Lung (tissue), 12 donors: ENCODE data around the gene ASTN2. TPM values are rescaled to one million over a fixed set of nuclear protein-coding genes. Genes with fewer than 3 reads are reported as not detected.

Experiments used
- ATAC-seq: fragments of 200-7000 bp; cut with Tn5 transposase; one replicate; pipeline ENCODE4 v1.9.1; 2020; ENCODE audit warnings: moderate number of reproducible peaks; ENCODE audit not compliant: insufficient read depth, low FRiP score
- DNase-seq, 3 donors: peaks; one replicate each; pipeline ENCODE4 v3.0.0-alpha.2; 2013 to 2017
- H3K27ac ChIP-seq, 2 donors: one replicate each; pipeline ENCODE4 v1.5.1; 2013; ENCODE audit warnings: mild to moderate bottlenecking in 2 of 2, moderate library complexity in 2 of 2, control low read depth in 1 of 2, inconsistent platforms in 1 of 2, low read depth in 1 of 2, low read length in 1 of 2
- H3K27me3 ChIP-seq, 3 donors: one replicate each; pipeline ENCODE4 v1.5.1; 2013; ENCODE audit warnings: low read length in 2 of 3; ENCODE audit not compliant: control insufficient read depth in 3 of 3, insufficient read depth in 3 of 3
- H3K36me3 ChIP-seq, 4 donors: one replicate each; pipeline ENCODE4 v1.5.1; 2013; ENCODE audit warnings: low read length in 4 of 4, mild to moderate bottlenecking in 1 of 4, moderate library complexity in 1 of 4; ENCODE audit not compliant: control insufficient read depth in 4 of 4, insufficient read depth in 4 of 4
- H3K4me1 ChIP-seq, 5 donors: one replicate each; pipeline ENCODE4 v1.5.1; 2013; ENCODE audit warnings: low read length in 5 of 5, mild to moderate bottlenecking in 2 of 5, moderate library complexity in 1 of 5; ENCODE audit not compliant: control insufficient read depth in 5 of 5, insufficient read depth in 5 of 5
- H3K4me3 ChIP-seq: one replicate; pipeline ENCODE4 v1.5.1; 2013; ENCODE audit warnings: mild to moderate bottlenecking, control low read depth, moderate library complexity
- H3K9ac ChIP-seq, 2 donors: one replicate each; pipeline ENCODE4 v1.5.1; 2013; ENCODE audit warnings: low read length in 2 of 2, control low read depth in 1 of 2; ENCODE audit not compliant: insufficient read depth in 1 of 2
- H3K9me3 ChIP-seq, 4 donors: one replicate each; pipeline ENCODE4 v1.5.1; 2013; ENCODE audit warnings: low read length in 3 of 4, mild to moderate bottlenecking in 1 of 4, moderate library complexity in 1 of 4; ENCODE audit not compliant: control insufficient read depth in 4 of 4, insufficient read depth in 3 of 4
- CTCF ChIP-seq: IDR thresholded peaks from 2 replicates; pipeline ENCODE4 v1.5.1; 2012; ENCODE audit warnings: mild to moderate bottlenecking; ENCODE audit errors: control extremely low read depth, extremely low read depth
- WGBS, 2 donors: extraction: QIAGEN DNeasy Blood & Tissue Kit; methylation state at CpG; one replicate each; pipeline ENCODE4 v1.1.7; 2013; 5-methylcytosine and 5-hydroxymethylcytosine counted together
- polyA plus RNA-seq, 2 donors: library from polyadenylated mRNA; stranded (reverse); fragments of 200-250 nt; gene quantifications; one replicate each; pipeline ENCODE4 v1.2.1, GENCODE V29; 2013
- total RNA-seq, 2 donors: library from RNA; depleted of rRNA in 1 of 2; stranded (reverse); fragments of >200 nt in 1 of 2; gene quantifications; one replicate each; pipeline ENCODE4 v1.2.1, GENCODE V29; 2014 to 2021
- donor health status: control.
- donor health status: control.
- donor health status: Bipolar disorder and iron deficiency.
- donor health status: healthy.
- donor health status: DM: yes; HTN: yes; CAD: no.

The ASTN2 gene
- total and polyA plus RNA-seq, 4 donors, result 1.4 to 7.0 (median 3.3) TPM

GRCh38 chr9:116736399-116737151 is 678.3 kb downstream of the ASTN2 start:
- no peaks in the 10 kb centered on the region for H3K27me3 ChIP-seq
- H3K9ac ChIP-seq, result no peak overlapping the region
- DNase-seq (no peak), ATAC-seq (no peak)
- H3K4me3 ChIP-seq, result no peak overlapping the region
- H3K4me1 ChIP-seq, result peaks cover 0 to 6% (median 5%) of the 10 kb centered on the region in 5 donors
- H3K36me3 ChIP-seq, result no peaks in the 10 kb centered on the region
- 56 to 57% methylated on average over 8 of the region's 8 CpGs for WGBS, 2 donors
- no peak overlapping the region for H3K27ac ChIP-seq
- H3K9me3 ChIP-seq, result no peaks in the 10 kb centered on the region
- no peak for TF ChIP-seq CTCF

GRCh38 chr9:116733010-116733641 is 681.7 kb downstream of the ASTN2 start:
- no peak overlapping the region for H3K9ac ChIP-seq
- no peak for TF ChIP-seq CTCF
- H3K4me3 ChIP-seq, result no peak overlapping the region
- DNase-seq (no peak), ATAC-seq (no peak)
- no peaks in the 10 kb centered on the region for H3K36me3 ChIP-seq
- WGBS, 2 donors, result 75 to 82% methylated on average over 9 of the region's 9 CpGs
- peaks cover 0 to 6% (median 5%) of the 10 kb centered on the region in 5 donors for H3K4me1 ChIP-seq
- no peaks in the 10 kb centered on the region for H3K9me3 ChIP-seq
- H3K27me3 ChIP-seq, result no peaks in the 10 kb centered on the region
- H3K27ac ChIP-seq, result no peak overlapping the region

GRCh38 chr9:116726602-116727001 is 688.3 kb downstream of the ASTN2 start:
- DNase-seq, result no peak
- Histone ChIP-seq H3K9ac (no peak overlapping the region), H3K4me3 (no peak overlapping the region), H3K9me3 (no peaks in the 10 kb centered on the region), H3K36me3 (no peaks in the 10 kb centered on the region), H3K4me1 (no peaks in the 10 kb centered on the region), H3K27ac (no peak overlapping the region), H3K27me3 (no peaks in the 10 kb centered on the region)
- TF ChIP-seq CTCF, result no peak
- ATAC-seq, result no peak
